HG02798 (cell line): ENCODE results near the gene MYL11.
"Not testable (repeated sequence)": the region's sequence is repeated elsewhere in the genome, so short reads cannot be mapped to it uniquely, and the experiment has no call there.

Experiments
- ATAC-seq: cut with Tn5 transposase; IDR thresholded peaks from one replicate; pipeline ENCODE4 v1.9.1; 2021; ENCODE audit warnings: mild to moderate bottlenecking; ENCODE audit not compliant: unreplicated experiment, poor library complexity

The MYL11 gene

DNA sequence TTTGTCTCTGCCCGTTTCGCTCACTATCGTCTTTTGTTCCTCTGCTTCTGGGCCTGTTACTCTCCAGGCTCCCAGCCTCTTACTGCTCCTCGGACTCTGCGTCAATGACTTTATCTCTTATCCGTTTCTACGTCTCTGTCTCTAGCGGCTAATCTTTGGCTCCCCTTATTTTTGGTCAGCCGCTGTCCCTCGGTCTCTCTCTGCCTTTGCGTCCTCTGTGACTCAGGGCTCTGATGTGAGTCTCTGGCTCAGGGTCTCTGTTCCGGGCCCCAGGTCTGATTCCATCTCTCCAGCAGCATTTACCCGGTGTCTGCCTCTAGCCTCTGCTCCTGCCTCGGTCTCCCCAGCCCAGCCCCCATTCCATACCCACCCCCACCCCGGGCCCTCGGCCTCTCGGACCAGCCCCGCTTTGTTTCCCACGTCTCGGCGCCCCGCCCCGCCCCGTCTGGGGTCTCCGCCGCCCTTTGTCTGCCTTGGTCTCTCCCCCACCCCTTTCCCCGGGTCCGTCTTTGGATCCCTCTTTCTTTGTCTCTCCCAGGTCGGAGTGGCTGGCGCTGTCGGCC is 20.1 kb downstream of the MYL11 start:
- ATAC-seq = no peak

DNA sequence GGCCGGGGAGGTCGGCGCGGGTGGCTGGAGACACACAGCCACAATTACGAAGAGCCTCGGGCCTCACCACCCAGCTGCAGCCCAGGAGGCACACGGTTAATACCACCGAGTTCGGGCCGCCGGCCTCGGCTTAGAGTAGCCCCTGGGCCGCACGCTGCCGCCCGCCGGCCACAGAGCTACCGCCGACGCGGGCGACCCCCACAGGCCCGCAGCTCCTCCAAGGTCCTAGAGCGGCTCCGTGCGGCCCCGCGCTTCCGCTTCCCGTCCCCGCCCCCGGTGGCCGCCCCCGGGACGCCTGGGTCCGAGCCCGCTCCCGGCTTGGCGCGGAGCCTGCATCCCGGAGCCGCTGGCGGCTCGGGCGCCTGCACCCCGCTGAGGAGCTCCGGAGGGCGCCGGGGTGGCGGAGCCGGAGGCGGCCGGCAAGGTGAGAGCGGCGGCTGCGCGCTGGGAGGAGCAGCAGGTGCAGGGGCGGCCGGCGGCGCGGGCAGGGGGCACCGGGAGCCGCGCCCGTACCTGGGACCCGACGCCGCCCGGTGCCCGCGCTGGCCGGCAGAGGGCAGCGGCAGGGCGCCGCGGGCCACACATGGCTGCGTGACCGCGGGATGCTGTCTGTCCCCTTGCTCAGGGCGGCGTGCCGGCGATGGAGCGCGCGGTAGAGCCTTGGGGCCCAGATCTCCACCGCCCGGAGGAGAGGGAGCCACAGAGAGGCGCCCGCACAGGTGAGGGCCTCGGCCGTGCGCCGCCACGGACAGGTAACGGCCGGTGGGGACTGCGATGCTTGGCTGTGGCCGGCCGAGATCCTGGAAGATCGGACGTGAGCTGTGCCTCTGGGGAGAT is 20.8 kb downstream of the MYL11 start, which contains the start of gene ZNF48:
TSS of gene ZNF48 (plus strand) at position 266 of the 837 bp plus-strand sequence. CDS start at position 641, 375 bp downstream.
- ATAC-seq = peak; percentile 78

DNA sequence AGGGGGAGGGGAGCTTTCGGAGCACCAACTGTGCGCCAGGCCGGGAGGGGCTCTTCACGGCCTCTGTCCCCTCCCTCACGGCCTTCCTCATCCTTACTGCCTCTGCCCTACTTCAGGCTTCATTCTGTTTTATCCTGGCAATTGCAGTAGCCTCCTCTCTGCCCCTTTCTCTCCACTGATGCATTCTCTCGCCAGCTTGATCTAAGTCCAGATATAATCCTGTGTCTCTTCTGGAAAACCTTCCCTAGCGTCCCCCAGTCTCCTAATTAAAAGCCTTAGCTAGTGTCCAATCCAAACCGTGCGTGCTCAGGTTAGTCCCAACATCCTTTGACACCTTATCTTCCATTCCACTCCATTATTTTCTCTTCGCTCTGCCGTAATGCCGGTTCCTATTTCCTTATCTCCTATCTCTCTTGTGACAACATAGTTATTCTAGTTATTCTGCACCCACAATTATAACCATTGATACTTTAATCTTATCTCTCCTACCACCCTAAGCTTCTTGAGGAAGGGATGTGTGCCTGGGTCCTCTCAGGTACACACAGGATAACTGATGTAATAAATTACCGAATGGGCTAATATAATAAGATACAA is 21.5 kb downstream of the MYL11 start:
- ATAC-seq = no peak

DNA sequence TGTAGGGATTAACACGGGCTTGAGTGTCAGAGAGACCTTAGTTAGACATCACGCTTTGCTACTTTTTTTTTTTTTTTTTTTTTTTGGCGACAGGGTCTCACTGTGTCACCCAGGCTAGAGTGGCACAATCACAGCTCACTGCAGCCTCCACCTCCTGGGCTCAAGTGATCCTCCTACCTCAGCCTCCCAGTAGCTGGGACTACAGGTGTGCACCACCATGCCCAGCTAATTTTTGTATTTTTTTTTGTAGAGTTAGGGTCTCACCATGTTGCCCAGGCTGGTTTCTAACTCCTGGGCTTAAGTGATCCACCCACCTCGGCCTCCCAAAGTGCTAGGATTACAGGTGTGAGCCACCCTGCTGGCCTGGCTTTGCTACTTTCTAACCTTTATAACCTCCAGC is 22.0 kb downstream of the MYL11 start:
- ATAC-seq = not testable (repeated sequence)

DNA sequence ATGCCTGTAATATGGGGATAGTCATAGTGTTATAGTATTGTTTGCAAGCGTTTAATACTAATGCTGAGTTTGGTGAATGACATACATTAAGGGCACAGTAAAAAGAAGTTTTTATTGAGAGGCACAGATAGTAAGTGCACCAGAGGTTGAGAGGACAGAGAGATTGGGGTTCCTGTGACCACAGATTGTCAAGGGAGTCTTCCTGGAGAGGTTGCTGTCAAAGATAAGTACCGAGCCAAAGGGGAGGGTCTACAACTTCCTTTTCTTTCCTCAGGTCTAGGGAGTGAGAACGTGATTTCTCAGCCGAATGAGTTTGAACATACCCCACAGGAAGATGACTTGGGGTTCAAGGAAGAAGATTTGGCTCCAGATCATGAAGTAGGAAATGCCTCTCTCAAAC is 22.5 kb downstream of the MYL11 start:
- ATAC-seq = no peak

DNA sequence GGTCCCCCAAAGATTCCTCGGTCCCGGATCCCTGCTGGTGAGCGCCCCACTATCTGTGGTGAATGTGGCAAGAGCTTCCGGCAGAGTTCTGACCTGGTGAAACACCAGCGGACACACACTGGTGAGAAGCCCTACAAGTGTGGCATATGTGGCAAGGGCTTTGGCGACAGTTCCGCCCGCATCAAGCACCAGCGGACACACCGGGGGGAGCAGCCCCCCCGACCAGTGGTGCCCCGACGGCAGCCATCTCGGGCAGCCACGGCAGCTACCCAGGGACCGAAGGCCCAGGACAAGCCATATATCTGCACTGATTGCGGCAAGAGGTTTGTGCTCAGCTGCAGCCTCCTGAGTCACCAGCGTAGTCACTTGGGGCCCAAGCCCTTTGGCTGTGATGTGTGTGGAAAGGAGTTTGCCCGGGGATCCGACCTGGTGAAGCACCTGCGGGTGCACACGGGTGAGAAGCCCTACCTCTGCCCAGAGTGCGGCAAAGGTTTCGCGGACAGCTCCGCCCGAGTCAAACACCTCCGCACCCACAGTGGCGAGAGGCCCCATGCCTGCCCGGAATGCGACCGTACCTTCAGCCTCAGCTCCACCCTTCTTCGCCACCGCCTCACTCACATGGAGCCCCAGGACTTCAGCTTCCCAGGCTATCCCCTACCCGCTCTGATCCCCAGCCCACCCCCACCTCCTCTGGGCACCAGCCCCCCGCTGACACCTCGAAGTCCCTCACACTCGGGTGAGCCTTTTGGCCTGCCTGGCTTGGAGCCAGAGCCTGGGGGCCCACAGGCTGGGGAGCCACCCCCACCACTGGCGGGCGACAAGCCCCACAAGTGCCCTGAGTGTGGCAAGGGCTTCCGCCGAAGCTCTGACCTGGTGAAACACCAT is 23.4 kb downstream of the MYL11 start:
- no peak for ATAC-seq

DNA sequence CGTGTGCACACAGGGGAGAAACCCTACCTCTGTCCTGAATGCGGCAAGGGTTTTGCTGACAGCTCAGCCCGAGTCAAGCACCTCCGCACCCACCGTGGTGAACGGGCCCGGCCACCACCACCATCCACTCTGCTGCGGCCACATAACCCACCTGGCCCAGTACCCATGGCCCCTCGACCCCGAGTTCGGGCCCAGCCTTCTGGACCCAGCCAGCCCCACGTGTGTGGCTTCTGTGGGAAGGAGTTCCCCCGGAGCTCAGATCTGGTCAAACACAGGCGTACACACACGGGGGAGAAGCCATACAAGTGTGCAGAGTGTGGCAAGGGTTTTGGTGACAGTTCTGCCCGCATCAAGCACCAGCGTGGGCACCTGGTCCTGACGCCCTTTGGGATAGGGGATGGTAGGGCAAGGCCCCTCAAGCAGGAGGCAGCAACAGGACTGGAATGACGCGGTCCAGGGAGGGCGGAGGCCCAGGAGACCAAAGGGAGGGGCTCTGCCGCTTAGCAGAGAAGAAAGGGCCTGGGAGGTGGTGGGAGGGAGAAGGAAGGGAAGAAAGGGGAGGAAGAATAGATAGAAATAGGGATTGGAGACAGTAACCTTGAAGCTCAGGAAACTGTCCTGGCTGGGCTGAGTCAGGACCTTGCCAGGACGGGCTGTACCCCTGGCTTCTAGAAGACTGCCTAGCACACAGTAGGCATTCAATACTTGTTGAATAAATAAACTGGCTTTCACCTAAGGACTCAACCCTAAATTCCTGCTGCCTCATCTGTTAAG is 24.2 kb downstream of the MYL11 start:
- no peak for ATAC-seq

DNA sequence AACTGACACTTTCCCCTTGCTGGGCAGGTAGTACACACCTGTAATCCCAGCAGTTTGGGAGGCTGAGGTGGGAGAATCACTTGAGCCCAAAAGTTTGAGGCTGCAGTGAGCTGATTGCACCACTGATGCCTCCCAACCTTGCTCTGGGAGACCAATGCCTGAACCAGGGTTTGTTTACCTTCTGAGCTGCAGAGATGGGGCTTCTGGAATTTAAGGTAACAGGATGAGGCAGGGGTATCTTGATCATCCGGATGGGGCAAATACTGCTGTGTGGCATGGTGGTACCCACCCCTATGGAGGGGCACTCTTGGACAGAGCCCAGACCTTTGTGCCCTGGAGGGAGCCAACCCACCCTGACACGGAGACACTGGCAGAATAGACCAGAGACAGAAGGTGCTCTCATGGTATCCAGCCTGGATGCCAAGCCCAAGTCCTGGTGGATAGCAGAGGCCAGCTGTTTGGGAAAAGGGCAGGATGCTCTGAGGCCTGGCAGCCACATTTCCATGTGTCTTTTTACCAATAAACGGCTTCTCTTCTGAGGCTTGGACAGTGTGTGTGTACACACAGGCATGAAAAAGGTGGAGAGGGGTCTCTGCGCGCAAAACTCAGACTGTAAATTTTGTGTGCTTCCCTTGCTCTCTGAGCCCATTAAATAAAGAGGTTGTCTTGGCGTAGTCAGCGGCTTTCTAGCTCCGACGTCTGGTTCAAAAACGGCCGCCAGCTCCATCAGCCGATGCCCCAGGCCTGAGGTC is 25.0 kb downstream of the MYL11 start:
- ATAC-seq = no peak

DNA sequence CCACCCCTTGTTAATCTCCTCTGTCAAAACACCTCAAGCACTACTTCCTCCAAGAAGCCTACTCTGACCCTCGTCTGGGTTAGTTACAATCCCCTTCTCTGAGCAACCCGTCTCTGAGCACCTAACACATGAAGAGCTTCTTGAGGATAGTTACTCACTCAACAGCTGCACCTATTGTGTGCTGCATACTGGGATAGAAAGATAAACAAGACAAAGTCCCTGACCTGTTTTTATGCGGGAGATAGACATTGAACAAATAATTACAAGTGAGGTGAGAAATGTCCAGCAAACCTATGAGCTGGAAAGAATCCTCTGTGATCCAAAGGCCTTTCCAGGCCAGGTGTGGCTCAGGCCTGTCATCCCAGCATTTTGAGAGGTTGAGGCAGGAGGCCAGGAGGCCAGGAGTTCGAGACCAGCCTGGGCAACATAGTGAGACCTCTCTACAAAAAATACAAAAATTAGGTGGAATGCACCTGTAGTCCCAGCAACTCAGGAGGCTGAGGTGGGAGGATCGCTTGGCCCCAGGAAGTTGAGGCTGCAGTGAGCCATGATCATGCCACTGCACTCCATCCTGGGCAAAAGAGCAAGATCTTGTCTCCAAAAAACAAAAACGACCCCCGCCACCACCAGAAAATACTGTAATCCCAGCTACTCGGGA is 27.3 kb downstream of the MYL11 start:
- no peak for ATAC-seq

DNA sequence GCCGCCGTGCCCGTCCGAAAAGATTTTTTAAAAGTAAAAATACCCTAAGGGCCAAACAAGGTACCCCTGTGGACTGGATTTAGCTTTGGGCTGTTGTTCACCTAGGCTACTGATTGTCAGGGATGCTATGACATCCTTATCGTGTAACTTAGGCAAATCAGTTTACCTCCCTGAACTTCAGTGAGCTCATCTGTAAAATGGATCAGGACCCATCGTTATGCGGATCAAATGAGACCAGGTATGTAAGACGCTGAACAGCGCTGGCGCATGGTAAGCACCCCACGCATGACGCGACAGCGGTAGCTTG is 32.1 kb downstream of the MYL11 start:
- no peak for ATAC-seq

DNA sequence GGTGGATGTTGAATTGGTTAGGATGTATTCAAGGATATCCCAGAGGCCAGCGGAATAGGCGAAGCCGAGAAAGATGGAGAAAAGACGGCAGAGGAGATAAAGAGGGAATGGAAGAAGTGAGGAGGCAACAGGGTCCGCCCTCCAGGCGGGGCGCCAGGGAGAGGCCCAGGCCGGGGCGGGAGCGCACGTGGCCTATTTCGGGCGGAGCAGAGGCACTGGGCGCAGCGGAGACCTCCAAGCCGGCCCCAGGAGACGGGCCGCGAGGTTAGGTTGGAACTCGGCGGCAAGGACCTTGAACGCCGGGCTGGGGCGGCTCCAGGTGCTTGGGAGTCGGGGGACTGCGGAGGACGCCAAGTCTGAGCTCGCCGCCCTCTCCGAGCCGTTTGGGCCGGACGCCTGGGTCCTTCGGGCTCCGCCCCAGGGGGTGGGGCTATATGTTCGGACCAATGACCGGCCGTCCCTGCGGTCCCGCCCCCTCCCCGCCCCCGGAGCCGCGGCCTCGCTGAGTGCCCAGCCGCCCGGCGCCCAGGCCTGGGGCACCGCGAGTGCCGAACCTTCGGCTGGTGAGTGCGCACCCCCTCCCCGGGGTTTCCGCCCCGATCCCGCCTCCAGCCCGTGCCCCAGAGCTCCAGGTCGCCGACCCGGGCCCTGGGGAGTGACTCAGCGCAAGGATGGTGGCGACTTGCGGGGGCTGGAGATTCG is 32.7 kb downstream of the MYL11 start, which contains the start of gene ZNF771:
TSS of gene ZNF771 (plus strand) at position 505 of the 702 bp plus-strand sequence. CDS start 448 bp downstream, outside the sequence.
- peak; percentile 88 for ATAC-seq

DNA sequence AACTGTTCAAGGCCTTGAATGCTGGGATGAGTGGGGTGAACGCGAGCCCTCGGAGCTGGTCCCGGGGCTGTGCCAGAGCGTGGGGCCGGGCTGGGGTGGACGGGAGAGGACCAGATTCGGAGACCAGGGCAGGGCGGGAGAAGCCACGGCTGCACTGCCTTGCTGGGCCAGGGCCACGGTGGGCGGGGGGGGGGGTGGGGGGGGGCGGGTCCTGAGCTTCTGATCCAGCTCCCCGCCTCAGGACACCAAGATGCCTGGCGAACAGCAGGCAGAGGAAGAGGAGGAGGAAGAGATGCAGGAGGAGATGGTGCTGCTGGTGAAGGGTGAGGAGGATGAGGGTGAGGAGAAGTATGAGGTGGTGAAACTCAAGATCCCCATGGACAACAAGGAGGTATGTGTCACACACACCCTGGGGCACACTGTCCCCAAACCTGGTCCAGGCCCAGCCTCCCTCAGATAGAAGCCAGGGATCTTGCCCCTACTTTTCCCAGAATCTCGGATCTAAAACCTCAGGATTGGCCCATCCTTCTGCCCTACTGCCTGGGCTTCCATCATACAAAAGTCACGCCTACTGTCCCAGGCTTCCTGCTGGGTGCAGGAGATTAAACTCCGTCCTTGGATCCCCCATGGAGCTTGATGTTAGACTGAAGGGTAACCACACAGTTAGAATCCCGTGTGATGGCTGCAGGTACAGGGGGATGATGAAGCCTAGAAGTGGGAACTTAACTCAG is 33.4 kb downstream of the MYL11 start:
- ATAC-seq = no peak

DNA sequence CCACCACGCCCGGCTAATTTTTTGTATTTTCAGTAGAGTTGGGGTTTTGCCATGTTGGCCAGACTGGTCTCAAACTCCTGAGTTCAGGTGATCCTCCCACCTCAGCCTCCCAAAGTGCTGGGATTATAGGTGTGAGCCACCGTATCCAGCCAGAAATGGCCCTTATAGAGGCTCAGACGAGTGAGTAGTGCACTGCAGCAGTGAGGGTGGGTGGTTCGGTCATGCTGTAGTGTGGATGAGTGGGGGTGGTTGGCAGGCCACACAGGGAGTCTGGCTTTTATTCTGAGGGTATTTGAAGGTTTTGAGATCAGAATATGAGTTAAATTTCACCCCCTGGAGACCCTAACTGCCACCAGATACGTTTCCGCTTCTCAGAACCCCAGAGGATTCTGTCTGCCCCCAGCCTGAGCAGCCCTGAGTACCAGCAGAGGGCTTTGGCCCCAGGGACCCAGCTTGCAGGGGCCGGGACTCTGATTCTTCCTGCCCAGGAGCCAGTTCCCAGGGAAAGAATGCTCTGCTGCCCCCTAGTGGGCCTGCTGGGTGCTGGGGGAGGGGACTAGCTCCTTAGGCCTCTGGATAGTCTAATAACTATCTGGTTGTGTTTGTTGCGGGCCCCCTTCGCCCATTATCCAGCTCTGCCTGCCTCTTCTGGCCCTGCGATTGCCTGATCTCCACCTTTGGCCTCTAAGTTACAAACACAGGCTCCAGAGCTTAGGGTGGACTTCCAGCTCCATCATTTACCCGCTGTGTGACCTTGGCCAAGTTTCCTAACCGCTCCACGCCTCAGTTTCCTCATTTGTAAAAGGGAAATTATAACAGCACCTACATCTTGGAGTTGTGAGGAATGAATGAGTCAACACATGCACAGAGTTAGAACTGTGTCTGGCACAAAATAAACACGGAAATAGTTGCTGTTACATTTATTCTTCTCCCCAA is 34.8 kb downstream of the MYL11 start:
- peak; percentile 56 for ATAC-seq

DNA sequence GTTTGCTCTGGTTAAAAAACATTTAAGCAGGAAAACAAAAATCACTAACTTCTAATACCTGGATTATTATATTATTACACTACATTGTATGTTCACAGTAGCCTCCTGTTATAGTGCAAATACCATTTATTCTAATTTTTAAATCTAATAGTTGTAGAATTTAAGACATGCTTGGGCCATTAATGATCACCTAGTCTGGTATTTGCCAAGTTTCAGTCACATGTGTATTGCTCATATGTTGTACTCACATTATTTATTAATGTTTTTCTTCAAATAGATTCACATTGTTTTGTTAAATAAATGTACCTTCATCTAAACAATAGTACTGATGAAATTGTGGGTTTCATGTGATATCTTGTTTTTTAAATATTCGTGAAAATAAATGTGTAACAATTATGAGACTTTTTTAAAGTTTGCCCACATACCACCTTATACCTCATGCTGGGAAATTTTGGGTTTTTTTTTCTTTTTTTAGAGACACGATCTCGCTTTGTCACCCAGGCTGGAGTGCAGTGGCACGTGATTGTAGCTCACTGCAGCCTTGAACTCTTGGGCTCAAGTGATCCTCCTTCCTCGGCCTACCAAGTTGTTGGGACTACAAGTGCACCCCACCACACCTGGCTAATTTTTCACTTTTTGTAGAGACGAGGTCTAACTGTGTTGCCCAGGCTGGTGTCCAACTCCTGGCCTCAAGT is 38.7 kb downstream of the MYL11 start:
- no peak for ATAC-seq

DNA sequence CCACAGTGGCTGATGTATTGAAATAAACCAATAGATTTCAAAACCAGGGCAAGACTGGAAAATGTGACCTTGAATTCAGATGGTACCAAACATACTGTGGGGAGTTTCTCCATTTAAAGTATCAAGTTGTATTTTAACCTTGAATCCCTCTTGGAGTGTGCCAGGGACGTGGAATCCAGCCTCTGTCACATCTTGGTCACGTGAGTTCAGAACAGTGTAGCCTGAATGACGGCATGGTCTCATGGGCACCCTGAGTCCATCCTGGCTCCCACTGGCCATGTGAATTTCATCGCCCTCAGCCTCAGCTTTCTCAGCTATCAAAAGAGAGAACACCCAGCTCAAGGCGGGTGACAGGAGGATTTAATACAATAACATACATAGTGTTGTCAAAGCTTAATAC is 39.6 kb downstream of the MYL11 start:
- no peak for ATAC-seq
